CD4-positive, alpha-beta T cell treated with Interleukin-21 for 1 hour (primary cell): Measurements from ENCODE around the gene KCNH3.
"Not testable (repeated sequence)": the region's sequence is repeated elsewhere in the genome, so short reads cannot be mapped to it uniquely, and the experiment has no call there.

ENCODE experiments used
- DNase-seq: peaks from one replicate; pipeline ENCODE4 v3.0.0-alpha.2; 2020

KCNH3 gene

GRCh38 chr12:49527361-49528130 is 11.3 kb upstream of the KCNH3 start:
- no peak for DNase-seq

- no peak for DNase-seq
These were observed 9.4 kb upstream of the KCNH3 start for GRCh38 chr12:49529414-49529813.

- DNase-seq = no peak
These were observed 7.1 kb upstream of the KCNH3 start for GRCh38 chr12:49531745-49532144.

- no peak for DNase-seq
These were observed 5.5 kb upstream of the KCNH3 start for GRCh38 chr12:49533331-49533730.

GRCh38 chr12:49534122-49534521 is 4.7 kb upstream of the KCNH3 start:
- not testable (repeated sequence) for DNase-seq

- DNase-seq = no peak
These were observed 4.0 kb upstream of the KCNH3 start for GRCh38 chr12:49534731-49535278.

GRCh38 chr12:49535921-49536525 is 2.8 kb upstream of the KCNH3 start:
- DNase-seq = no peak

- DNase-seq = no peak
These were observed 2.2 kb upstream of the KCNH3 start for GRCh38 chr12:49536526-49537071.

GRCh38 chr12:49537231-49537751 is 1.5 kb upstream of the KCNH3 start:
- DNase-seq = no peak

GRCh38 chr12:49537752-49538509 is 899 bp upstream of the KCNH3 start:
- DNase-seq = peak; percentile 32

- no peak for DNase-seq
These were observed 787 bp downstream of the KCNH3 start for GRCh38 chr12:49539406-49540228.

- no peak for DNase-seq
These were observed 1.7 kb downstream of the KCNH3 start for GRCh38 chr12:49540229-49541139.

GRCh38 chr12:49541140-49541861 is 2.5 kb downstream of the KCNH3 start:
- DNase-seq = no peak

- no peak for DNase-seq
These were observed 3.2 kb downstream of the KCNH3 start for GRCh38 chr12:49541911-49542505.

- DNase-seq = no peak
These were observed 3.8 kb downstream of the KCNH3 start for GRCh38 chr12:49542592-49543160.

- DNase-seq = no peak
These were observed 4.5 kb downstream of the KCNH3 start for GRCh38 chr12:49543221-49543913.

- DNase-seq = no peak
These were observed 5.3 kb downstream of the KCNH3 start for GRCh38 chr12:49543914-49544815.

GRCh38 chr12:49545815-49546214 is 7.0 kb downstream of the KCNH3 start:
- DNase-seq = no peak
